Limb (tissue), 2 donors: Measurements from ENCODE around the gene TMPRSS13.
A peak's percentile ranks its signal among the peaks of the same experiment; 100 is the strongest.

ENCODE experiments used
- DNase-seq, 2 donors: peaks; one replicate each; pipeline ENCODE4 v3.0.0-alpha.2; 2016; ENCODE audit errors: extremely low spot score in 2 of 2

The TMPRSS13 gene

DNA sequence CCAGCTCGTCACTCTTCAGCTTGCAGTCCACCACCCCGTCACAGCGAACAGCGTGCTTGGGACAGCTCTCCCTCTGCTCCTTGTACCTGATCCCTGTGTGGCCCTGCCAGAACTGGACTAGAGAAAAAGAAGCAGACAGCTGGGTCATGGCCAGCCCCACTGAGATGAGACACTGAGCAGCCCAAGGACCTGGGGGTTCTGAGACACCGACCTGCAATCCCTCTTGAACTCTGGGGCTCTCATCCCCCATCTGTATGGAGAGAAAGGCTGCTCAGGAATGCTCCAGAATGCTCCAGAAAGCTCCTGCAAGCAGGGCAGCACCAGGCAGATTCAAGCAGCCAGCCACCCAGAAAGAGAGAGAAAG lies 14.8 kb downstream of the TMPRSS13 start:
- peak in 1 of 2 donors; percentile 15 for DNase-seq

DNA sequence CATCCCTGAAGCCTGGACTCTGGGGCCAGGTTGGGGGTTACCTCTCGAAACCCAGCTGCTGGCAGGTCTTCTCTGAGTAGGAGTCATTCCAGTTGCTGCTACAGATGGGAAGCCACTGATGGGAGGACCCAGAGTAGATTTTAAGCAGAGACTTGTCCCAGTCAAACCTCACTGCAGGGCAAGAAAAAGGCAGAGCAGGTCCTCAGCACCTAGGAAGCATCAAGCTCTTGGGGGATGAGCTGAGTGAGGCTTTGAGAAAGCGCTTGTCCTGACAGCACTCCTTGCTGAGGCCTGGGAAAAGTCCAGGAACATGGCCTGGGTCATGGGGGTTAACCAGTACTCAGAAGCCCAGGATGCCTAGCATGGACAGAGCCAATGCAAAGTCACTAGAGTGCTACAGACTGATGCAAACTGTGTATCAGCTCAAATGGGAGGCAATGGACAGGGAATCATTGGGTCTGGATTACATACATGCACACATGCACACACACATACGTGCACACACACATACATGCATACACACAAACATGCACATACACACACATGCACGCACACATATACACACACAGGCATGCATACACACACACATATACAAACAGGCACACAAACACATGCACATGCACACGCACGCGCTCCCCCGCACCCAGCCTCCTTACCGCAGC lies 15.3 kb downstream of the TMPRSS13 start:
- DNase-seq, result peak in 1 of 2 donors; percentile 9

GRCh38 chr11:117912497-117912896 lies 16.7 kb downstream of the TMPRSS13 start:
- no peak for DNase-seq

- DNase-seq, result peak in 1 of 2 donors; percentile 12
Measured at GRCh38 chr11:117911694-117912093, 17.5 kb downstream of the TMPRSS13 start.

DNA sequence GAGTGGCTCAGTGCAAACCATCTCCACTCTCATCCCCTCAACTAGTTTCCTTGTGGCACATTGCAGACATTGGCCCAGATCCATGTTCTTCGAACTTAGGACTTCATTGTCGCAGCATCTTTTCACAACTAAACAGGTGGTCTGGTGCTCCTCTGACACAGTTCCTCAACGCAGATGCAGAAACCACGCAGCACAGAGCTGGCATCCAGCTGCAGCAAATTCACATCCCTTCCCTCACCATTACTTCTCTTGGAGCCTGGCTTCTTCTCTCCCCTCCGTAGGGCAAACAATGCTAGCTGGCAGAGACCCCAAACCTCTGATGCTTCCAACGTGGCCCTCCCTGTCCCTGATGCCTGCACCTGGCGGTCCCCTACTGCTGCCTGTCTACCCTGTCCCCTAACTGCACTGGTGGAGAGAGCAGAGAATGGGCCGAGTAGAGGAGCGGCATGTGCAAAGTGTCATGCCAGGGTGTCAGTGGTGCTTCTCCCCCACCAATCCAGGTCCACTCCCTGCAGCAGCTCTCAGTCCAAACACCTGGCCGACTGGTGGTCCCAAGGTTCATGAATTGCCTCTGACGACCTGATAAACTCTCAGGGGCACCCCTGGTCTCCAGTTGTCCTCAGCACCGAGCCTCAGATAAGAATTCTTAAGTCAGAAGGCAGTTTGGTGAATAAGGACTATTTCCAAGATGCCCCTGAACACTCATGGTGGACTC lies 18.1 kb downstream of the TMPRSS13 start:
- peak in 1 of 2 donors; percentile 12 for DNase-seq

DNA sequence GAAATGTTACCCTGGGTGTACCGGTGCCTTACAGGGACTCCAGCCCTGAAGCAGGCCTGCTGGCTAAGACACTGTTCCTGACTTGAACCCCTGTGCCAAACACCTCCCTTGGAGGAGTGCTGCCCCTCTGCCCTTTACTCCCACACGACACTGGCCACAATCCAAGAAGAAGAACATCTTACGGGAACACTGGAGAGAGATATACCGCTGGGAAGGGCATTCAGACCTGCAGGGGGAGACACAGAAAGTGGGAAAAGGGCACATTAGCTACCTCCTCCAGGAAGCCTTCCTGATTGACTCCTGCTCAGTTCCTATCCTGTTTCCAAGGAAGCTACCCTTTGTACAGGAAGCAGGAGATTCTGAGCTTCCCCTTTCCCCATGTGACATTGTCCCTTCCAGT lies 18.7 kb downstream of the TMPRSS13 start:
- DNase-seq, result no peak

DNA sequence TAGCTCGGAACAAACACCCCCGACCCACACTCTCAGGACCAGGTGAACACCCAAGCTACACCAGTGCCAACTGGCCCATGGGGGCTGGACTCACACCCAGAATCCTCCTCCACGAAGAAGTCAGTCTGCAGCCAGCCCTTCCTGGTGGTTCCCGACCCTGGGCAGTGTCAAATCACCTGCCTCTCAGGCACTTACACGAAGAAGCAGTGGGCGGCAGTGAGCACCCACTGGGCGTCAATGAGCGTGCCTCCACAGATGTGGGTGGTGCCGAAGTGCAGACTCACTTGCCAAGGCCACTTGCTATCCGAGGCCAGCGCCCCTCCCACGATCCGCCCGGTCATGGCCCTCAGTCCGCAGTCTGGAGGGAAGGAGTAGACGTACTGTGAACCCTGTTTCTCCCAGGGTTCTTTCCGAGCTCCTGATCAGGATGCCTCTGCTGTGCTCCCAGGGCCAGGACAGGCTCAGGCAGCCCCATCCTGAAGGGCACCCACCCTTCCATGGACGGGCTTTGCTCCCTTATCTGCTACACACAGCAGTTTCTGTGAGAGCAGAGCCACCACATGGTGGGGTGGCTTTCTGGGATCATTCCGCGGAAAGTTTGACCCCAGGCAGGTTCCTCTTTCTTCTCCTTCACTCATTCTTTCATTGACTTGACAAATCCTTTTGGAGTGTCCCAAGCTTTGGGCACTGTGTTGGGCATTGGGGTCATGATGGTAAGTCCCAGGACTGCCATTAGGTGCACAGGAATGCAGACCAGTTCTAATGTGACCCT lies 19.4 kb downstream of the TMPRSS13 start:
- DNase-seq, result peak in 1 of 2 donors; percentile 19

DNA sequence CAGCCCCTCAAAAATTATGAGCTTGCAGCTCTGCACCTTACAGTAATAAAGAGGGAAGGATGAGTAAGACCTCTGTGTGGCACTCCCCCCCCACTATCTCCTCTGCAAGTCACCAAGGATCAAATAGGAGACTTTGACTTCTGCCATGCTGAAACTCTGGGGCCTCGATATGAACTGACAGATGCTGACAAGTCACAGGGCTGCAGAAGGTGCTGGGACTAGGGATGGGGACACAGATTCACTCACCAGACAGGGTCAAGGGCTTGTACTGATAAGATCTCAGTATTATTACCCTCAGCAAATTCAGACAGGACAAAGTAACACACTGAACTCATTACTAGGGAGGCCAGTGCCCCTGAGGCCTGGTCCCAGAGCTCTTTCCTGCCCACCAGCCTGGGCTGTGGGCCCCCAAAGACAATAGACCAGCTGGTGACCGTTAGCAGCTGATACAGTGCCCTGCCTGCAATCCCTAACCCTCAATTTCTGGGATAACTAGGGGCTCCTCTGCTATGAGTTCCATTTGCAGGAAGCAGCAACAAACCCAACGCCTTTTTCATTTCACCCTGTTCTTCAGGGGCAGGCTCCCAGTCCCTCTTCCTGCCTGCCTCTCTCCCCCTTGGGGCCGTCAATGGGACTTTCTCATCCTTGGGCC lies 20.1 kb downstream of the TMPRSS13 start:
- DNase-seq, result peak in 1 of 2 donors; percentile 13

GRCh38 chr11:117908109-117908895 lies 20.9 kb downstream of the TMPRSS13 start:
- DNase-seq, result peak in 1 of 2 donors; percentile 18

- peak; percentile 69 to 81 for DNase-seq
Measured at GRCh38 chr11:117907276-117908108, 21.7 kb downstream of the TMPRSS13 start.

DNA sequence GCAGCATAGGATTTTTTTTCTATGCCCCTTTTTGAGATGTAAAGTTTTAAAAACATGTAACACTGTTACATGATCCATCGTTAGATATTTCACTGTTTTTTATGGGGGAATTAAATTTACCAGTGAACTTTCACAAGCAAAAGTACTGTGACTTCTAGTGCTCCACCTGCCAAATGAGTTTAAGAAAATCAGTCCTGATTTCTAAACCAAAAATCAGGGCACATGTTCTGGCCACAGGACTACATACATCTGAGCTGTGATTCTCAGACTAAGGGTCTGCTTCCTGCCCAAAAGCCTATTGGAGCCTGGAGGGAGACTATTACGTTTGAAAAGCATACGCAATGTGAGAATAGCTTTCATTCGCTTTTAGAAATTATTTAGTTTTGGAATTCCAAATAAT lies 22.5 kb downstream of the TMPRSS13 start:
- DNase-seq, result no peak

DNA sequence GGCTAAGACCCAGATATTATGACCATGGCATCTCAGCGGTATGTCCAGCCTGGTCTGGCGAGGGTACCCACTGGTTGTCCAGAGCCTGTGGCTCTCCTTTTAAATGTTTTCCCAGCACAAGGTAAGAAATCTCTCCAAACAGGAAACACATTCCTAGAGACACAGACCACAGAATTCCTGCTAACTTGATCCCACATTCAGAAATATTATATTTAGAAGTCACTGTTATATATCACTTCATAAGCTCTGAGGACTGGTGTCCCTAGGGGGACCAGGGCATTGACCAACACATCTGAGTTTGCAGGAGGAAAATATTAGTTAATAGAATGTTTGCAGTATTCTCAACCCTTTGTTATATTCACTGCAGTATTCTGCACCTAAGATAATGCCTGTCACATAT lies 23.1 kb downstream of the TMPRSS13 start:
- no peak for DNase-seq

GRCh38 chr11:117905524-117905923 lies 23.7 kb downstream of the TMPRSS13 start:
- DNase-seq, result peak in 1 of 2 donors; percentile 7

- peak in 1 of 2 donors; percentile 24 for DNase-seq
Measured at GRCh38 chr11:117903505-117904382, 25.5 kb downstream of the TMPRSS13 start.

- peak in 1 of 2 donors; percentile 12 for DNase-seq
Measured at GRCh38 chr11:117902001-117902845, 27.0 kb downstream of the TMPRSS13 start.

GRCh38 chr11:117901601-117902000 lies 27.6 kb downstream of the TMPRSS13 start:
- peak in 1 of 2 donors; percentile 10 for DNase-seq

DNA sequence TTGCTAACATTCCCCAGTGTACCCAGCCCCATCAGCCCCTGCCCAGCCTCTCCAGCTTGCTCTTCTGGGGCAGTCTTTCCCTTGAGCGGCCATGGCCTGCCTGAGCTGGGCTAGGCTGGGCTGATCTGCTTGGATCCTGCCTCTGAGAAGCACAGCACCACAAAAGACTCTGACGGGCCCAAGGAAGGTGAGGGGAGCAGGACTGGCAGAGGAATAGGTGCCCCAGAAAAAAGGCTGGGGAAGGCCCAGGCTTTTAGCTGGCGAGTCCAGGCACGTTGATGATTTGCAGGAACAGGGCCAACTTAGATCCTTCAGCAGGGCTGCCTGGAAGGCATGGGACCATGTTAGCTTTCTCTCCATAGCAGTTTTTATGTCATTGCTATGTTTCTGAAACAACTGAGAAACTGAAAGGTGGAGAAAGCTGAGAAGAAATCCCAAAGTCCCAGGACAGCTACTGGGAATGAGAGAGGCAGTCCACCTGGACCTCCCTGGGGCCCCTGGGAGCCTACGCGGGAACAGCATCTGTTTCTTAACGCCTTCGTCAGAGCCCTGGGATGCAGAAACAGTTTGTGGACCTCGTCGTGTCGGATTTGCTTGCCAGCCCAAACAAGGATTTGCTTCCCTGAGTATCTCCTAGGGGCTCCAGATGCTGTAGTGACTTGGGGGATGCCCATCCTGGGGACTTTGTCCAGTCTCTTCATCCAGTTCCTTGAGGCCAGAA lies 28.3 kb downstream of the TMPRSS13 start:
- peak in 1 of 2 donors; percentile 24 for DNase-seq
